Sigmoid colon (tissue), 7 donors: ENCODE measurements around the gene PROK1. TPM values are rescaled to one million over a fixed set of nuclear protein-coding genes. Genes with fewer than 3 reads are reported as not detected.

ENCODE experiments used
- DNase-seq: peaks from one replicate; pipeline ENCODE4 v3.0.0-alpha.2; 2019
- H3K27ac ChIP-seq, 4 donors: fragments of 200-600 bp; sonication (generic); one replicate each; pipeline ENCODE4 v1.5.1; 2016 to 2019; ENCODE audit warnings: mild to moderate bottlenecking in 1 of 4
- H3K27me3 ChIP-seq, 3 donors: fragments of 200-600 bp; sonication (generic); one replicate each; pipeline ENCODE4 v1.5.1; 2019; ENCODE audit warnings: mild to moderate bottlenecking in 1 of 3
- H3K36me3 ChIP-seq, 4 donors: fragments of 200-600 bp; sonication (generic); one replicate each; pipeline ENCODE4 v1.5.1; 2016 to 2019
- H3K4me1 ChIP-seq, 4 donors: fragments of 200-600 bp; sonication (generic); one replicate each; pipeline ENCODE4 v1.5.1; 2017 to 2019
- H3K4me3 ChIP-seq, 4 donors: fragments of 200-600 bp; sonication (generic); one replicate each; pipeline ENCODE4 v1.5.1; 2017 to 2019; ENCODE audit warnings: mild to moderate bottlenecking in 2 of 4, moderate library complexity in 1 of 4
- H3K9me3 ChIP-seq, 4 donors: fragments of 200-600 bp in 3 of 4; sonication (generic) in 3 of 4; one replicate each; pipeline versions ENCODE4 v1.5.1 to v1.6.1; 2013 to 2019
- CTCF ChIP-seq, 4 experiments: fragments of 450-650 bp in 3 of 4; fragments of 200-600 bp in 1 of 4; IDR thresholded peaks; one replicate each; pipeline ENCODE4 v1.5.1; 2016 to 2019; ENCODE audit warnings: antibody characterized with exemption in 4 of 4, mild to moderate bottlenecking in 3 of 4, moderate library complexity in 2 of 4
- EP300 ChIP-seq, 4 donors: sonication (generic); formaldehyde crosslinking; IDR thresholded peaks; one replicate each; pipeline ENCODE4 v1.6.1; 2017; ENCODE audit warnings: antibody characterized with exemption in 4 of 4
- POLR2A ChIP-seq, 2 donors: fragments of 450-650 bp; IDR thresholded peaks; one replicate each; pipeline ENCODE4 v1.6.1; 2016; ENCODE audit warnings: antibody characterized with exemption in 2 of 2, mild to moderate bottlenecking in 2 of 2, moderate library complexity in 2 of 2
- POLR2AphosphoS5 ChIP-seq, 4 donors: sonication (generic); formaldehyde crosslinking; IDR thresholded peaks; one replicate each; pipeline ENCODE4 v1.6.1; 2017; ENCODE audit warnings: antibody characterized with exemption in 4 of 4
- WGBS, 2 donors: extraction: QIAGEN DNeasy Blood & Tissue Kit; methylation state at CpG; one replicate each; pipeline ENCODE4 v1.1.7; 2013; 5-methylcytosine and 5-hydroxymethylcytosine counted together
- intact Hi-C: fragments of 100-400 bp; cut with DNase I; formaldehyde crosslinking; loops from one replicate; pipeline ENCODE4 v1.15.1; 2023
- polyA plus RNA-seq, 3 donors: library from polyadenylated mRNA; stranded (reverse); fragments of 200-250 nt; gene quantifications; one replicate each; pipeline ENCODE4 v1.2.3, GENCODE V29; 2013
- total RNA-seq, 4 donors: library from RNA; depleted of rRNA; stranded (reverse); fragments of >200 nt; gene quantifications; one replicate each; pipeline ENCODE4 v1.1.0, GENCODE V29; 2016
- donor health status: healthy with polysubstance abuse.
- donor health status: Bipolar disorder and iron deficiency.
- donor health status: healthy.

Gene PROK1
- total and polyA plus RNA-seq, 7 donors, result 0.09 to 3.2 (median 0.46) TPM; not detected in 4

- H3K4me3 ChIP-seq, result no peak overlapping the region
- DNase-seq, result no peak
- no peaks in the 10 kb centered on the region for H3K9me3 ChIP-seq
- 90 to 93% methylated on average over 1 of the region's 1 CpG for WGBS, 2 donors
- TF ChIP-seq POLR2A (IDR thresholded peaks at IDR 0.05), result no peak
- no peak for TF ChIP-seq POLR2AphosphoS5 (IDR thresholded peaks at IDR 0.05)
- TF ChIP-seq EP300 (IDR thresholded peaks at IDR 0.05), result no peak
- no peak for TF ChIP-seq CTCF (IDR thresholded peaks at IDR 0.05)
- intact Hi-C loops, result no loop called here
- no peaks in the 10 kb centered on the region for H3K36me3 ChIP-seq
- no peak overlapping the region for H3K27ac ChIP-seq
- peaks cover 0 to 37% (median 0%) of the 10 kb centered on the region in 3 donors for H3K27me3 ChIP-seq
- no peaks in the 10 kb centered on the region for H3K4me1 ChIP-seq
These were observed 3.4 kb downstream of the PROK1 start for GRCh38 chr1:110454328-110454727.

- TF ChIP-seq POLR2A (IDR thresholded peaks at IDR 0.05), result no peak
- no peak for TF ChIP-seq CTCF (IDR thresholded peaks at IDR 0.05)
- no peak for TF ChIP-seq EP300 (IDR thresholded peaks at IDR 0.05)
- TF ChIP-seq POLR2AphosphoS5 (IDR thresholded peaks at IDR 0.05), result no peak
- H3K4me1 ChIP-seq, result no peaks in the 10 kb centered on the region
- DNase-seq, result no peak
- H3K27ac ChIP-seq, result no peak overlapping the region
- H3K36me3 ChIP-seq, result no peaks in the 10 kb centered on the region
- 79 to 80% methylated on average over 8 of the region's 8 CpGs for WGBS, 2 donors
- no peaks in the 10 kb centered on the region for H3K9me3 ChIP-seq
- H3K27me3 ChIP-seq, result peaks cover 0 to 31% (median 0%) of the 10 kb centered on the region in 3 donors
- H3K4me3 ChIP-seq, result no peak overlapping the region
- intact Hi-C loops, result no loop called here
These were observed 4.2 kb downstream of the PROK1 start for GRCh38 chr1:110455151-110455550.

GRCh38 chr1:110457206-110457605 lies 6.3 kb downstream of the PROK1 start:
- no peaks in the 10 kb centered on the region for H3K9me3 ChIP-seq
- intact Hi-C loops, result no loop called here
- H3K27me3 ChIP-seq, result peaks cover 0 to 13% (median 0%) of the 10 kb centered on the region in 3 donors
- H3K27ac ChIP-seq, result no peak overlapping the region
- H3K4me3 ChIP-seq, result no peak overlapping the region
- no peaks in the 10 kb centered on the region for H3K4me1 ChIP-seq
- H3K36me3 ChIP-seq, result no peaks in the 10 kb centered on the region
- WGBS, 2 donors, result 87% methylated on average over 5 of the region's 5 CpGs
- DNase-seq, result no peak
- TF ChIP-seq POLR2A (IDR thresholded peaks at IDR 0.05) (no peak), EP300 (IDR thresholded peaks at IDR 0.05) (no peak), POLR2AphosphoS5 (IDR thresholded peaks at IDR 0.05) (no peak), CTCF (IDR thresholded peaks at IDR 0.05) (no peak)

- Histone ChIP-seq H3K4me3 (no peak overlapping the region), H3K36me3 (no peaks in the 10 kb centered on the region), H3K27ac (no peak overlapping the region), H3K4me1 (no peaks in the 10 kb centered on the region), H3K9me3 (no peaks in the 10 kb centered on the region), H3K27me3 (no peaks in the 10 kb centered on the region)
- intact Hi-C loops, result loop anchor here (1.0 to 5.0 kb wide), 3 partner anchors 47 to 257 kb away; no protein-coding TSS in a partner anchor
- peak; percentile 78 for DNase-seq
- TF ChIP-seq CTCF (IDR thresholded peaks at IDR 0.05) (peak; percentile 90 to 95 (median 94)), POLR2A (IDR thresholded peaks at IDR 0.05) (no peak)
- 42 to 49% methylated on average over 11 of the region's 11 CpGs for WGBS, 2 donors
These were observed 9.6 kb downstream of the PROK1 start for GRCh38 chr1:110460253-110461220.
